T-helper 2 cell treated with Interferon-gamma antibody and Interleukin-4, amounts not matched to agents 5 μg/mL and 100 μg/mL, for 36 hours (primary cell): ENCODE results near the gene CLINT1.

Experiments
- DNase-seq: peaks from one replicate; pipeline ENCODE4 v3.0.0; 2021; ENCODE audit warnings: low spot score
- H3K27ac Mint-ChIP-seq: one replicate; pipeline ENCODE4 v1.8.0; 2021; ENCODE audit warnings: mild to moderate bottlenecking, mixed read lengths
- H3K27me3 Mint-ChIP-seq: one replicate; pipeline ENCODE4 v1.8.0; 2021; ENCODE audit warnings: low read depth, mixed read lengths
- H3K36me3 Mint-ChIP-seq: one replicate; pipeline ENCODE4 v1.8.0; 2021; ENCODE audit warnings: low read depth, mixed read lengths
- H3K4me1 Mint-ChIP-seq: one replicate; pipeline ENCODE4 v1.8.0; 2021; ENCODE audit warnings: low read depth, mixed read lengths
- H3K4me3 Mint-ChIP-seq: one replicate; pipeline ENCODE4 v1.8.0; 2022; ENCODE audit warnings: mild to moderate bottlenecking, moderate library complexity, mixed read lengths
- H3K9me3 Mint-ChIP-seq: one replicate; pipeline ENCODE4 v1.8.0; 2021; ENCODE audit warnings: mixed read lengths

Gene CLINT1

DNA sequence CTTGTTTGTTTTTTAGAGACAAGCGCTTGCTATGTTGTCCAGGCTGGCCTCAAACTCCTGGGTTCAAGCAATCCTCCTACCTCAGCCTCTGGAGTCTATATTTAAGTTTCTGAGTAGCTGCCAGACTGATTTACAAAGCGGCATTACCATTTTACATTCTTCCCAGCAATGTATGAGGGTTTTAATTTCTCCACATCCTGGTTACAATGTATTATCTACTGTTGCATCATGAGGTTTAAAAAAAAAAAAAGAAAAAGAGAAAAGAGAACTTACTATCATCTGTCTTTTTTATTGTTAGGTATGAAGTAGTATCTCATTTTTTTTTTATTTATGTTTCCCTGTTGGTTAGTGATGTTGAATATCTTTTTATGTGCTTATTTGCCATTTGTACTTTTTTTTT lies 18.9 kb upstream of the CLINT1 start:
- no peak overlapping the region for H3K4me3 Mint-ChIP-seq
- H3K27ac Mint-ChIP-seq: peak overlapping the region; percentile 17
- H3K36me3 Mint-ChIP-seq: no peaks in the 10 kb centered on the region
- H3K27me3 Mint-ChIP-seq: peaks cover 2% of the 10 kb centered on the region
- peaks cover 3% of the 10 kb centered on the region for H3K4me1 Mint-ChIP-seq
- H3K9me3 Mint-ChIP-seq: no peaks in the 10 kb centered on the region
- no peak for DNase-seq

DNA sequence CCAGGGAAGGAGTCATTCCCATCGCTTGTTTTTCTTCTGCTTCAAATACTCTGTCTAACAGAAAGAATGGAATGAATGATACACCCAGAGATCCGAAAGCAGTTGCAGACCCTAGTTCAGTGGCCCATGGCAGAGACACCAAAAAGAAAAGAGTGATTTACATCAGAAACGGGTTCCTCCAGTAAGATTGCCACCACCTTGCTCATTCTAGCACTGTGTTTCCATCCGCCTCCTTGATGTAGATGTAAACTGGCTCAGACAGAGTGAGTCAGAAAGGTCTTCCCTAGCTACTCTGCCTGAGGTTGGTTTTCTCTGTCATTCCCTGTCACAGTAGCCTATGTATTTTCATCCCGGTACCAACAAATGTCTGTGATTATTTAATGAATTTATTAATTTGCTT lies 15.9 kb upstream of the CLINT1 start:
- peaks cover 3% of the 10 kb centered on the region for H3K4me1 Mint-ChIP-seq
- H3K4me3 Mint-ChIP-seq: no peak overlapping the region
- H3K27me3 Mint-ChIP-seq: peaks cover 7% of the 10 kb centered on the region
- no peak overlapping the region for H3K27ac Mint-ChIP-seq
- no peaks in the 10 kb centered on the region for H3K9me3 Mint-ChIP-seq
- H3K36me3 Mint-ChIP-seq: no peaks in the 10 kb centered on the region
- no peak for DNase-seq

DNA sequence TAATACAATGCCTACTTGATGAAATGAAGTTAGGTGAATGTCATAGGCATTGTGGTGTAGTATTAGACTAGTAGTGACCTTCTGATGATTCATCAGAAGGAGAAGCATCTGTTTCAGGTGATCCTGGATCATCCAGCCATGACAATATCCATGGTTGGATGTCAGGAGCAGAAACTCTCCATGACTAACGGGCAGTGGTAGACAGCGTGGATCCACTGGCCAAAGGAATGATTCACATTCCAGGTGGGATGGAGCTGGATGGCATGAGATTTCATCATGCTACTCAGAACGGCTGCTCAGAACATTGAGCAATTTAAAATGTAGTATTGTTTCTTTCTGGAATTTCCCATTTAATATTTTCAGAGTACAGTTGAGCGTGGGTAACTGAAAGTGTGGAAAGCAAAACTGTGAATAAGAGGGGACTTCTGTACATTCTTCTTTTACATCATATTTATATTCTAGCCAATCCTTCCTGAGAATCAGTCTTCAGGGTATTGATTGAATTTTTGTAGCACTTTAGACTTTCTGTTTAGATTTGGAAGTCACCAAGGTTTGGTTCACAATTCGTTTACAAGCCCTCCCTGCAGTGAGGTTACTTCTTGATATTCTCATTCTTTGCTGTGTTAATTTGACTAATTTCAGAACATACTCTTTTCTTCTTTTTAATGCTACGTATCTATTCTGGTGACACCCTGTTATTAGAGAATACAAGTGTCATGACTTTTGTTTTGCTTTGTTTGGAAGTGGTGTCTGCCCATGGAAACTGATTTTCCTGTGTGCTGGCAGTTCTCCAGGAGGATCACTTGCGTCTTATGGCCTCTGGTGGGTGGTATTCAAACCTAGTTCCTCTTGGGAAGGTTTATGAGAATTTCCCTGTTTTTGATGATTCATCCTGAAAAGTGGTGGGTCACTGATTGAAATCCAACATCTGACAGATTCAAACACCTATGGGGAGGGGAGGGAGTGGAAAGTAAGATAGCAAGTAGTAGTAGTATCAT lies 12.2 kb upstream of the CLINT1 start:
- Mint-ChIP-seq H3K9me3 (no peaks in the 10 kb centered on the region), H3K4me1 (peaks cover 3% of the 10 kb centered on the region), H3K36me3 (no peaks in the 10 kb centered on the region), H3K4me3 (no peak overlapping the region), H3K27me3 (peaks cover 7% of the 10 kb centered on the region), H3K27ac (no peak overlapping the region)
- DNase-seq: no peak

DNA sequence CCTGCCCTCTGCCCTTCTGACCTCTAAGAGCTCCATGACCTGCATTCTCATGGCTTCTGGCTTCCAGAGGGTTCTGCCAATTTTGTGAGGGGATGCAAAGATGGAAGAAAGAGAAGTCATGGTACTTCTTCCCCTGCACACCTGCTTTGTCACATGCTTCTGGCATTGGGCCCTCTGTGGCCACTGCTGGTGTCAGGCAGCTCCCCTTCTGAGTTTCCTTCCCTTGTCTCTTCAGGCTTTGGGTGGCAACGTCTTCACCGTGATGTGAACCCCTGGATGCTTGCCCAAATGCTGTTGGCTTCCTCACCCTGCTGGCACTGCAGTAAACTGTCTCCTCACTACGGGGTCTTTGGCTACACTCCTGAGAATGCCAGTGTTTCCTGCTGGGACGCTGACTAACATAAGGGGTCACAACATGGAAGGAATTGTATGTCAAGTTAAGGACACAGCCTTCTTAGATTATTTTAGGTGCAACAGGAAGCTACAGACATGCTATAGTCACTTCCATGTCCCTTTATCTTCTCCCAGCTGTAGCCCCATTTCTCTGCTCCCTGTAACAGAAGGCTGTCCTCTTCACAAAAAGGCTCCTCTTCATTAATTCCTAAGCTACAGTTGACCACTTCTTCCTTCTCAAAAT lies 8.9 kb upstream of the CLINT1 start:
- H3K36me3 Mint-ChIP-seq: no peaks in the 10 kb centered on the region
- peaks cover 3% of the 10 kb centered on the region for H3K4me1 Mint-ChIP-seq
- no peak overlapping the region for H3K4me3 Mint-ChIP-seq
- H3K27ac Mint-ChIP-seq: no peak overlapping the region
- no peak for DNase-seq
- H3K27me3 Mint-ChIP-seq: peaks cover 5% of the 10 kb centered on the region
- H3K9me3 Mint-ChIP-seq: no peaks in the 10 kb centered on the region

GRCh38 chr5:157866536-157866935 lies 7.6 kb upstream of the CLINT1 start:
- H3K27me3 Mint-ChIP-seq: peaks cover 5% of the 10 kb centered on the region
- H3K36me3 Mint-ChIP-seq: no peaks in the 10 kb centered on the region
- no peak for DNase-seq
- no peaks in the 10 kb centered on the region for H3K9me3 Mint-ChIP-seq
- no peak overlapping the region for H3K4me3 Mint-ChIP-seq
- peaks cover 9% of the 10 kb centered on the region for H3K4me1 Mint-ChIP-seq
- no peak overlapping the region for H3K27ac Mint-ChIP-seq

GRCh38 chr5:157865781-157866180 lies 6.8 kb upstream of the CLINT1 start:
- Mint-ChIP-seq H3K27ac (no peak overlapping the region), H3K36me3 (no peaks in the 10 kb centered on the region), H3K4me3 (no peak overlapping the region), H3K27me3 (peaks cover 3% of the 10 kb centered on the region), H3K9me3 (no peaks in the 10 kb centered on the region), H3K4me1 (peaks cover 16% of the 10 kb centered on the region)
- DNase-seq: no peak

DNA sequence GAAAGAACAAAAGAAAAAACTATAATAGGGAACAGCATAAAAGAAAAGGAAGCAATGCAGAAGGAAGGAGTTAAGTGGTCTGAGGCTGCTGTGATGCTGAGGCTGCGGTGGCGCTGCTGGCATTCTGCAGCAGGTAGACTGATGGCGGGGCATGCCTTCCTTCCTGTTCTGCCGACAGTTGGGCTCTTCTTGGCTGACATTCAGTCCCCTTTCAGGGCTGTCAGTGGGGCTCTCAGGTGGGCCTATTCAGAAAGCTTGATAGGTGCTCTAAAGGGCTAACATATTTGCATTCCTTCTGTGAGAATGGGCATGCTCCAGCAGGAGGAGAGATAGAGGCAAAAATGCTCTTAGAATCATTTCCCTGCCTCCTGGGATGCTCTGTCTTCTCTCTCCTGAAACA lies 5.1 kb upstream of the CLINT1 start:
- no peak for DNase-seq
- H3K27me3 Mint-ChIP-seq: no peaks in the 10 kb centered on the region
- peaks cover 28% of the 10 kb centered on the region for H3K4me1 Mint-ChIP-seq
- H3K4me3 Mint-ChIP-seq: no peak overlapping the region
- no peaks in the 10 kb centered on the region for H3K9me3 Mint-ChIP-seq
- H3K27ac Mint-ChIP-seq: peak overlapping the region; percentile 27
- H3K36me3 Mint-ChIP-seq: no peaks in the 10 kb centered on the region

GRCh38 chr5:157862183-157862851 lies 3.4 kb upstream of the CLINT1 start:
- H3K27ac Mint-ChIP-seq: peak overlapping the region; percentile 70
- H3K27me3 Mint-ChIP-seq: no peaks in the 10 kb centered on the region
- no peaks in the 10 kb centered on the region for H3K9me3 Mint-ChIP-seq
- no peak overlapping the region for H3K4me3 Mint-ChIP-seq
- peaks cover 34% of the 10 kb centered on the region for H3K4me1 Mint-ChIP-seq
- peaks cover 3% of the 10 kb centered on the region for H3K36me3 Mint-ChIP-seq
- no peak for DNase-seq

GRCh38 chr5:157860898-157861890 lies 2.2 kb upstream of the CLINT1 start:
- H3K4me1 Mint-ChIP-seq: peaks cover 41% of the 10 kb centered on the region
- peak overlapping the region; percentile 81 for H3K27ac Mint-ChIP-seq
- peak overlapping the region; percentile 60 for H3K4me3 Mint-ChIP-seq
- peak; percentile 30 for DNase-seq
- H3K9me3 Mint-ChIP-seq: no peaks in the 10 kb centered on the region
- no peaks in the 10 kb centered on the region for H3K27me3 Mint-ChIP-seq
- peaks cover 10% of the 10 kb centered on the region for H3K36me3 Mint-ChIP-seq

GRCh38 chr5:157859227-157859575 lies 256 bp upstream of the CLINT1 start:
- Mint-ChIP-seq H3K9me3 (no peaks in the 10 kb centered on the region), H3K27ac (peak overlapping the region; percentile 99), H3K27me3 (no peaks in the 10 kb centered on the region), H3K4me1 (peaks cover 56% of the 10 kb centered on the region), H3K36me3 (peaks cover 19% of the 10 kb centered on the region), H3K4me3 (peak overlapping the region; percentile 89)
- no peak for DNase-seq

DNA sequence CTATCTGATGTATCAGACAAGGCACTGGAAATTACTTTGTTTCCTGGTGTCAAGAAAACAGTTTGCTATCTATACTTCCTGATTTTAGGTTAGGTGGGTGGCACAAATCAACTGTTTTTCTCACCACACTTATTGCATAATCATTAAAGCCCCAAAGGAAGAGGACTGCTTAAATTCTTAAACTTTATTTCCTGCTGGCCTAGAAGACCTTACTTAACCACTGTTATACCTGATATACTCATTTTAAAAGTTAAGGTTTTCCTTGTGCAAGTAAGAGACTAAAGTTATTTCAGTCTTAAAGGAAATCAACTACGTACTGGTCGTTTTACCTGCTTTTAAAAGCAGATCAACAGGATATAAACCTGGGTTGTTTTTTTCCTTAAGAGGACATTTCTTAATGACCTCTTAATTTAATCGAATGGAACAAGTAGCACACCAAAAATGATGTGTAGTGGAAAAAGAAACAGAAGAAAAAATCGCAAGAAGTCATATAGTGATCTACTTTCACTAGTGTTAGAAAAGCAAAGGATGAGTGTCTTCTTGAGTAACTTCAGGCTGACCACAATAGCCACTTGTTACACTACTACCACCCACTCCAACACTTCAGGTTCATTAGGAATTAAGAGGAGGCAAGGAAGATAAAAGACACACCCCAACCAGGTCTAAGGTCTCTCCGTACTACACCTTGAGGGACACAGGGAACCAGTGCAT lies 974 bp downstream of the CLINT1 start:
- peak; percentile 47 for DNase-seq
- Mint-ChIP-seq H3K27me3 (no peaks in the 10 kb centered on the region), H3K9me3 (no peaks in the 10 kb centered on the region), H3K36me3 (peaks cover 23% of the 10 kb centered on the region), H3K27ac (peak overlapping the region; percentile 99), H3K4me3 (peak overlapping the region; percentile 89), H3K4me1 (peaks cover 66% of the 10 kb centered on the region)

- H3K9me3 Mint-ChIP-seq: no peaks in the 10 kb centered on the region
- H3K4me1 Mint-ChIP-seq: peaks cover 58% of the 10 kb centered on the region
- no peaks in the 10 kb centered on the region for H3K27me3 Mint-ChIP-seq
- no peak for DNase-seq
- peaks cover 23% of the 10 kb centered on the region for H3K36me3 Mint-ChIP-seq
- peak overlapping the region; percentile 71 for H3K27ac Mint-ChIP-seq
- H3K4me3 Mint-ChIP-seq: peak overlapping the region; percentile 58
Observed at GRCh38 chr5:157855404-157855994, 3.4 kb downstream of the CLINT1 start.
